BLaER1 treated with 17β-estradiol and CSF1 and Interleukin-3, amounts not matched to agents 10 nM and 100 nM (cell line): Measurements from ENCODE around the gene ERCC5.

Experiments used
- H3K27ac ChIP-seq, 11 experiments: shearing (Covaris generic); formaldehyde crosslinking; 2 replicates each; pipeline ENCODE4 v1.8.1; 2022
- H3K27me3 ChIP-seq, 11 experiments: shearing (Covaris generic); formaldehyde crosslinking; 2 replicates each; pipeline ENCODE4 v1.8.1; 2022
- H3K36me3 ChIP-seq, 11 experiments: shearing (Covaris generic); formaldehyde crosslinking; 2 replicates each; pipeline ENCODE4 v1.8.1; 2022
- H3K4me1 ChIP-seq, 10 experiments: shearing (Covaris generic); formaldehyde crosslinking; 2 replicates each; pipeline ENCODE4 v1.8.1; 2022
- H3K4me2 ChIP-seq, 11 experiments: shearing (Covaris generic); formaldehyde crosslinking; 2 replicates each; pipeline ENCODE4 v1.8.1; 2022
- H3K4me3 ChIP-seq, 10 experiments: shearing (Covaris generic); formaldehyde crosslinking; 2 replicates each; pipeline ENCODE4 v1.8.1; 2022
- H3K9ac ChIP-seq, 11 experiments: shearing (Covaris generic); formaldehyde crosslinking; 2 replicates each; pipeline ENCODE4 v1.8.1; 2022
- H3K9me3 ChIP-seq, 11 experiments: shearing (Covaris generic); formaldehyde crosslinking; replicated peaks in 1 of 11; 2 replicates each; pipeline ENCODE4 v1.8.1; 2022
- H4K20me1 ChIP-seq, 11 experiments: shearing (Covaris generic); formaldehyde crosslinking; 2 replicates each; pipeline ENCODE4 v1.8.1; 2022
- Cebpa-rat ChIP-seq, 11 experiments: shearing (Covaris generic); IDR thresholded peaks; 2 replicates each; pipeline ENCODE4 v1.8.1; 2022

The ERCC5 gene

DNA sequence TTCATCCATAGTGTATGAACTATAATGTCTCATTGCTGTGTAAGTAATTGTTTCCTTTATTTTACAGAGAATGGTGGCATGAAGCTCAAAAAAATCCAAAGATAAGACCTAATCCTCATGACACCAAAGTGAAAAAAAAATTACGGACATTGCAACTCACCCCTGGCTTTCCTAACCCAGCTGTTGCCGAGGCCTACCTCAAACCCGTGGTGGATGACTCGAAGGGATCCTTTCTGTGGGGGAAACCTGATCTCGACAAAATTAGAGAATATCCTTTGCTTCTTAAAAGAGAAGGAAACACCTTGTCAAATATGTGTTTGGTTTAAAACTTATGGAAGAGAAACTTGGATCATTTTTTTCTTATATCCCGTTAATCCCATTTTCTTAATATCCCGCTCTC is 26.3 kb downstream of the ERCC5 start:
- peaks cover 4 to 36% (median 22%) of the 10 kb centered on the region in 11 experiments; a peak in 19 of 22 replicates for H4K20me1 ChIP-seq
- no peak overlapping the region for H3K4me3 ChIP-seq
- no peak for TF ChIP-seq Cebpa-rat (IDR thresholded peaks at IDR 0.05)
- no peaks in the 10 kb centered on the region for H3K27me3 ChIP-seq
- H3K36me3 ChIP-seq = peaks cover 78 to 96% (median 89%) of the 10 kb centered on the region in 11 experiments
- peaks cover 0 to 6% (median 0%) of the 10 kb centered on the region in 10 experiments; a peak in 3 of 20 replicates for H3K4me1 ChIP-seq
- H3K4me2 ChIP-seq = no peak overlapping the region
- no peak overlapping the region; a peak in 1 of 22 replicates for H3K9ac ChIP-seq
- no peaks in the 10 kb centered on the region for H3K9me3 ChIP-seq
- no peak overlapping the region for H3K27ac ChIP-seq

DNA sequence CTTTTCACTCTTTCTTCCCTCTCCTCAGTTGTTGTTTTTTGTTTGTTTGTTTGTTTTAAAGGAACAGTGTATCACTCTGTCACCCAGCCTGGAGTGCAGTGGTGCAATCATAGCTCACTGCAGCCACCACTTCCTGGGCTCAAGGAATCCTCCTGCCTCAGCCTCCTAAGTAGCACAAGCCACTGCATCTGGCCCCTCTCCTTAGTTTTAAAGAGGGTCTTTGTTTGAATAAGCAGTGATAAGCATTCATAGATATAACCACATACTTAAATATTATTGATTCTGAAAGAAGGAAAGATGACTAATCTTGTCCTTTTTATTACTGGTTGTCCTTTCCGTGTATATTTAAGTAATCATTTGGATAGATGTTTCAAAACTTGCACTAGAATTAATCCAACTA is 26.7 kb downstream of the ERCC5 start:
- no peak for TF ChIP-seq Cebpa-rat (IDR thresholded peaks at IDR 0.05)
- peaks cover 78 to 96% (median 89%) of the 10 kb centered on the region in 11 experiments for H3K36me3 ChIP-seq
- H3K9me3 ChIP-seq = no peaks in the 10 kb centered on the region

DNA sequence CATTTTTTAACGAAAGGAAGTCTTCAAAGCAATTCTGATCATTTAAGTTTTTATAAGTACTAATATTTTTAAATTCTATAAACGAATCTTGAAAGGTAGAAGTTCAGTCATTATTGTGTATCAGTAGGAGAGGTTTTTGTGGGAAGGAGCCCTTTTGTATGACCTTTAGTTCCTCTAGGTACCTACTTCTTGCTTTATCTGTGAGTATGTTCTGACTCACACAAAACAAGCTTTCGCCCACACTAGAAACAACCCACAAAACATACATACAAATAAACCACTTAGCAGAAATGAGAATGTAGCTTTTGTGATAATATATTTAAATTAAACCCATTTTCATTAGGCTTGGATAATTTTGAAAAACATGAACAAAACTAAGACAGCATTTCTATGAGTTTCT is 27.8 kb downstream of the ERCC5 start:
- H3K27me3 ChIP-seq = no peaks in the 10 kb centered on the region
- H3K27ac ChIP-seq = no peak overlapping the region
- peaks cover 0 to 6% (median 0%) of the 10 kb centered on the region in 10 experiments; a peak in 3 of 20 replicates for H3K4me1 ChIP-seq
- H3K9me3 ChIP-seq = no peaks in the 10 kb centered on the region
- no peak overlapping the region for H3K4me3 ChIP-seq
- no peak overlapping the region for H3K9ac ChIP-seq
- H3K36me3 ChIP-seq = peaks cover 69 to 90% (median 82%) of the 10 kb centered on the region in 11 experiments
- H3K4me2 ChIP-seq = no peak overlapping the region
- no peak for TF ChIP-seq Cebpa-rat (IDR thresholded peaks at IDR 0.05)
- H4K20me1 ChIP-seq = peaks cover 4 to 32% (median 16%) of the 10 kb centered on the region in 11 experiments; a peak in 19 of 22 replicates

More for the DNA sequence above, 26.7 kb downstream of the ERCC5 start:
- Histone ChIP-seq H3K27ac (no peak overlapping the region), H3K4me1 (peaks cover 0 to 6% (median 0%) of the 10 kb centered on the region in 10 experiments; a peak in 3 of 20 replicates), H3K9ac (no peak overlapping the region), H3K4me2 (no peak overlapping the region), H3K27me3 (no peaks in the 10 kb centered on the region), H4K20me1 (peaks cover 4 to 36% (median 21%) of the 10 kb centered on the region in 11 experiments; a peak in 19 of 22 replicates), H3K4me3 (no peak overlapping the region)

DNA sequence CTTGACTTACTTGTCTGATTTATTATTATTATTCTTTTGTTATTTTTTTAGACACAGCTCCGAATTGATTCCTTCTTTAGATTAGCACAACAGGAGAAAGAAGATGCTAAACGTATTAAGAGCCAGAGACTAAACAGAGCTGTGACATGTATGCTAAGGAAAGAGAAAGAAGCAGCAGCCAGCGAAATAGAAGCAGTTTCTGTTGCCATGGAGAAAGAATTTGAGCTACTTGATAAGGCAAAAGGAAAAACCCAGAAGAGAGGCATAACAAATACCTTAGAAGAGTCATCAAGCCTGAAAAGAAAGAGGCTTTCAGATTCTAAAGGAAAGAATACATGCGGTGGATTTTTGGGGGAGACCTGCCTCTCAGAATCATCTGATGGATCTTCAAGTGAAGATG is 29.4 kb downstream of the ERCC5 start:
- Histone ChIP-seq H3K36me3 (peaks cover 65 to 75% (median 70%) of the 10 kb centered on the region in 11 experiments), H4K20me1 (peaks cover 4 to 20% (median 9%) of the 10 kb centered on the region in 11 experiments; a peak in 19 of 22 replicates), H3K4me2 (no peak overlapping the region), H3K9ac (no peak overlapping the region), H3K27me3 (no peaks in the 10 kb centered on the region), H3K9me3 (no peaks in the 10 kb centered on the region), H3K4me1 (peaks cover 0 to 4% (median 0%) of the 10 kb centered on the region in 10 experiments; a peak in 3 of 20 replicates), H3K4me3 (no peak overlapping the region), H3K27ac (no peak overlapping the region)
- TF ChIP-seq Cebpa-rat (IDR thresholded peaks at IDR 0.05) = no peak

DNA sequence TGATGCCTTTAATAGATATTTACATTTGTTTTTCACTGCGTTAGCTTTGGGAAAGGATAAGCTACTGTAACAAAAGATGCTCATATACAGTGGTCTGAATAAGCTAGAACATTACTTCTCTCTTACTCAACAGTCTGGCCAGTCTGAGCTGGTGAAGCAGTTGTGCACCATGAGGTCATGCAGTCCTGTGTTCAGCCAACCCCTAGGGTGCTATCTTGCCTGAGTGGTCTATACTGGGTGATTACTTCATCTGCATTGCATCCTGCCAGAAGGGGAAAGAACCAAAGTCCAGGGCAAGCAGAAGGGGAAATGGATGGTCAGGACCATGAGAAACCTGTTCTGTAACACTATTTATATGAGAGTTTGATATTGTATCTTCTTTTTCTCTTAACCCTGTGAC is 31.5 kb downstream of the ERCC5 start:
- H3K36me3 ChIP-seq = peaks cover 52 to 63% (median 55%) of the 10 kb centered on the region in 11 experiments

DNA sequence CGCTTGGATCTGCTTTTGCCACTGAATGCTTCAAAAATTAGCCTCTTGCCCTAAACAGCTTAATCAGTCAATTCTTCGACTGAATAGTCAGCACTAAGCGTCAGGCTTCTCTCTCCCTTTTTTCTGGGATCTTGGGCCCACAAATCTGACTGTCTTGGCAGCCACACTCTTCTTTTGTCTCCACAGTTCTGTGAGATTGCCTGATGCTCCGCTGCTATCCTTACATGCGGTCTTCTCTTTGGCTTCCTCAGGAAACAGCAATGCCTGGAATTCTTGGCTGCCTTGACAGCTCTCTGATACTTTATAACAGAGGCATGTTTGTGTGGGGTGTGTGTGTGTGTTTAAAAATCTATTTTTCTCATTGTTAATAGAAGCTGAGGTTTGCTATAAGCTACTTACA is 32.6 kb downstream of the ERCC5 start:
- TF ChIP-seq Cebpa-rat (IDR thresholded peaks at IDR 0.05) = no peak
- Histone ChIP-seq H3K4me1 (no peaks in the 10 kb centered on the region), H3K27me3 (no peaks in the 10 kb centered on the region), H3K27ac (no peak overlapping the region), H3K9ac (no peak overlapping the region), H3K4me3 (no peak overlapping the region), H3K4me2 (no peak overlapping the region), H3K9me3 (no peaks in the 10 kb centered on the region), H3K36me3 (peaks cover 42 to 56% (median 44%) of the 10 kb centered on the region in 11 experiments), H4K20me1 (no peaks in the 10 kb centered on the region)

More for the DNA sequence above, 31.5 kb downstream of the ERCC5 start:
- Histone ChIP-seq H3K27ac (no peak overlapping the region), H3K4me3 (no peak overlapping the region), H3K9me3 (no peaks in the 10 kb centered on the region), H3K9ac (no peak overlapping the region), H3K4me1 (no peaks in the 10 kb centered on the region), H3K27me3 (no peaks in the 10 kb centered on the region), H4K20me1 (peaks cover 0 to 3% (median 0%) of the 10 kb centered on the region in 11 experiments; a peak in 1 of 22 replicates), H3K4me2 (no peak overlapping the region)
- no peak for TF ChIP-seq Cebpa-rat (IDR thresholded peaks at IDR 0.05)

DNA sequence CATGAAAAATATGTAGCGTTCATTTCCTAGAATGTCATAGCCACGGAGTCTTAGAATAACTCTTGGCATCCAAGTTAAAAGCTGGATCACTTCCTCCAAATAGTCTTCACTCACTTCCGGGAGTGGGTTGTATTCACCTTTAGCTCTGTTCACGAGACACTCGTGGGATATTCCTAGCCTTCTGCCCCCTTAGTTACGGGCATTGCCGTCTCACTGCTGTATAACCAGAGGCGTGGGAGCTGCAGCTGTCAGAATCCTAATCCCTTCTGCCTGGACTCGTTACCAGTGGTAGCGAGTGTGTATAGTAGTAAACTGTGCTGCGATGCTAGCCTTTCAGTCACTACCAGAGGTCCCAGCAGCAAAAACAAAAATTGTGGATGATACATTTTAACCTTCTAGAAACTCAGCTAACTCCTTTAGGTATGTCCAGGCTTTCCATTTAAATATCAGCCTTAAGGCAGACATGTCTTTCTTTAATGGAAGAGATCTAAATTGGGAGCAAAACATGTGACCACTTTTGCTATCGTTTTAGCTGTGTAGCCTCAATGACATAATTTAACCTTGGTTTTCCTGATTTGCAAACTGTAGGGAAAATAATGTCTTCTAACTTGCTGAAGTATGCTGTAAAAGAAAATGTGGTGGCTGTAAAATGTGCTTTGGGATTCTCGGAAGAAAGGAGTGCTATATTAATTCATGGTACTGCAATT is 34.1 kb downstream of the ERCC5 start:
- no peak overlapping the region for H3K9ac ChIP-seq
- no peak overlapping the region for H3K27ac ChIP-seq
- H3K27me3 ChIP-seq = no peaks in the 10 kb centered on the region
- H3K36me3 ChIP-seq = peaks cover 27 to 42% (median 30%) of the 10 kb centered on the region in 11 experiments
- no peaks in the 10 kb centered on the region for H3K9me3 ChIP-seq
- H3K4me1 ChIP-seq = no peaks in the 10 kb centered on the region
- no peak for TF ChIP-seq Cebpa-rat (IDR thresholded peaks at IDR 0.05)
- H4K20me1 ChIP-seq = no peaks in the 10 kb centered on the region
- H3K4me3 ChIP-seq = no peak overlapping the region
- no peak overlapping the region for H3K4me2 ChIP-seq

DNA sequence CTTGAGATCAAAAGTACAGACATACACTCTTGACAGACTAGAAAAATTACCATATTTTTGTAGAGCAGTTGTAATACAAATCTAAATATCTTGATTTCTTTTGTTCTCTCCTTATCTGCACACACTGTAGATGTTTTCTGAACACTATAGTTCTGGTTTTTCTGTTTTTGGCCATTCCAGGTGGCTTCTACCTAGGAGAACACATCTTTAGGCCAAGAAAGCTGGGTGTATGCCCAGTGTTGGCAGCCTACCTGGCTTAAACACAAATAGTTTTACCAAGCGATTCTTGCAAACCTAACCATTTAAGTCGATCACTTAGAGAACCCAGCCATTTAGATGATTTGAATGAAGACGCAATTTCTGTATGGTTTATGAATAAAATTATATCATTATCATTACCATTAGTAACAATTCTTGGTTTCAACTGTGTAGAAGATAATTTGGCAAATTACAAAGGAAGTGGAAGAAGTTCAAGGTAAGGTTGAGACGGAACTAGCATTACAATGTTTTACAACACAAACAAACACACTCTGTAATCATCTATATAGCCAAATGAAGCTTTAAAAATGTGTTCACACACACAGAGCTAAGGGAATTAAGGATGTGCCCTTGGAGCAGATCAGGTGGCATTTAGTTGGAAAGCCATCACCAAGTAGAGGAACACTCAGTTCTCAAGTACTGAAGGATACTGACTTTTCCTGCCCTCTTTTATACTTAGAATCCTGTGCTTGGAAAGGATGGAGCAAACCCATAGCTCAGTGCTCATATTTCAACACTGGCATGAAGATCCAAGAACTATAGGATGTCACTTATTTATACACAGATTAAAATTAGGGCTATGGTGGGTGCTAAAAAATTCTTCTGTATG is 36.2 kb downstream of the ERCC5 start:
- H3K4me3 ChIP-seq = no peak overlapping the region
- H3K9me3 ChIP-seq = no peaks in the 10 kb centered on the region
- H3K4me1 ChIP-seq = no peaks in the 10 kb centered on the region
- no peak overlapping the region for H3K4me2 ChIP-seq
- TF ChIP-seq Cebpa-rat (IDR thresholded peaks at IDR 0.05) = no peak
- no peak overlapping the region for H3K27ac ChIP-seq
- H3K9ac ChIP-seq = no peak overlapping the region
- no peaks in the 10 kb centered on the region for H4K20me1 ChIP-seq
- H3K27me3 ChIP-seq = no peaks in the 10 kb centered on the region
- peaks cover 6 to 21% (median 9%) of the 10 kb centered on the region in 11 experiments; a peak in 20 of 22 replicates for H3K36me3 ChIP-seq

DNA sequence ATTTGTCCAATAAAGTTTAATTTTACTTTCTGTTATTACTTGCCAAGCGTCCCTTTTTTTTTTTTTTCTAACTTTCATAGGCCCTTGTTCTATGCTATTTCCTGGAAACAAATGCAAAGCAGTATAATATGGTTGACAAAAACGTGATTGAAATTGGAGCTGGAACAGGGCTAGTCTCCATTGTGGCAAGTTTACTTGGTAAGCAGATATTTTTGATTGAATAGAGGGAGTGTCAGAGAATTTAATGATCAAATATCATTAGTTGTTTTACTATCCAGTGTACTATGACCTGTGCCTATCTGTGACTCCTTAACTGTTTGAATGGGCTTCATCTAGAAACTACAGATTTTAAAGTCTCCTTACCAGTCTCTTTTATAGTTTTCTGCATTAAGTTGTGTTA is 46.7 kb downstream of the ERCC5 start:
- Histone ChIP-seq H3K4me3 (no peak overlapping the region), H3K4me2 (no peak overlapping the region), H3K4me1 (no peaks in the 10 kb centered on the region), H3K27me3 (no peaks in the 10 kb centered on the region), H3K9ac (no peak overlapping the region), H4K20me1 (no peaks in the 10 kb centered on the region), H3K36me3 (no peaks in the 10 kb centered on the region), H3K9me3 (no peaks in the 10 kb centered on the region), H3K27ac (no peak overlapping the region)
- no peak for TF ChIP-seq Cebpa-rat (IDR thresholded peaks at IDR 0.05)
